GM12873 (cell line): ENCODE results near the gene MAPK8.

ENCODE experiments used
- CTCF ChIP-seq: IDR thresholded peaks from 2 replicates; pipeline ENCODE4 v1.5.1; 2012; ENCODE audit warnings: low read depth, mild to moderate bottlenecking, moderate library complexity, low read length, control low read depth; ENCODE audit not compliant: insufficient read depth; ENCODE audit errors: missing control alignments

The MAPK8 gene

GRCh38 chr10:48358162-48358561, 51.7 kb downstream of the MAPK8 start:
- no peak for TF ChIP-seq CTCF

GRCh38 chr10:48358838-48359237, 52.4 kb downstream of the MAPK8 start:
- no peak for TF ChIP-seq CTCF

GRCh38 chr10:48361176-48361575, 54.7 kb downstream of the MAPK8 start:
- TF ChIP-seq CTCF, result no peak

GRCh38 chr10:48363617-48364355, 57.3 kb downstream of the MAPK8 start:
- peak; percentile 69 for TF ChIP-seq CTCF

- no peak for TF ChIP-seq CTCF
Measured at GRCh38 chr10:48364659-48365405, 58.4 kb downstream of the MAPK8 start.

- TF ChIP-seq CTCF, result no peak
Measured at GRCh38 chr10:48365668-48366067, 59.2 kb downstream of the MAPK8 start.

GRCh38 chr10:48366261-48366660, 59.8 kb downstream of the MAPK8 start:
- TF ChIP-seq CTCF, result no peak
